Keratinocyte (primary cell): ENCODE measurements around the gene ERBIN. TPM values are rescaled to one million over a fixed set of nuclear protein-coding genes. Genes with fewer than 3 reads are reported as not detected.

Experiments used
- DNase-seq: peaks from one replicate; pipeline ENCODE4 v3.0.0-alpha.2; 2011; ENCODE audit warnings: low read depth, missing footprints, low spot score
- FAIRE-seq: peaks from 2 replicates; lab custom pipeline; 2011; peaks lifted over from hg19 to GRCh38; lab: Jason Lieb, UNC
- H2AFZ ChIP-seq: 2 replicates; pipeline ENCODE4 v1.6.0; 2012; ENCODE audit warnings: low read length, control low read depth, inconsistent platforms; ENCODE audit not compliant: control insufficient read depth
- H3K27ac ChIP-seq: 2 replicates; pipeline ENCODE4 v1.5.1; 2011; ENCODE audit warnings: low read length; ENCODE audit not compliant: control insufficient read depth, insufficient read depth
- H3K27me3 ChIP-seq: 3 replicates; pipeline ENCODE4 v1.6.0; 2011; ENCODE audit warnings: low read length; ENCODE audit not compliant: control insufficient read depth, insufficient read depth; ENCODE audit errors: extremely low read depth
- H3K36me3 ChIP-seq, 2 experiments: 2 replicates in 1 of 2; 3 replicates in 1 of 2; pipeline ENCODE4 v1.5.1; 2011; ENCODE audit warnings: low read length in 2 of 2, mild to moderate bottlenecking in 1 of 2; ENCODE audit not compliant: control insufficient read depth in 2 of 2, insufficient read depth in 2 of 2; ENCODE audit errors: extremely low read depth in 1 of 2
- H3K4me1 ChIP-seq: 3 replicates; pipeline ENCODE4 v1.5.1; 2011; ENCODE audit warnings: low read length; ENCODE audit not compliant: control insufficient read depth, insufficient read depth; ENCODE audit errors: extremely low read depth
- H3K4me2 ChIP-seq: 3 replicates; pipeline ENCODE4 v1.6.0; 2011; ENCODE audit warnings: low read depth, low read length; ENCODE audit not compliant: control insufficient read depth, insufficient read depth; ENCODE audit errors: extremely low read depth
- H3K4me3 ChIP-seq, 3 experiments: fragments of 200-600 bp in 1 of 3; sonication (generic) in 1 of 3; 2 replicates in 2 of 3; 3 replicates in 1 of 3; pipeline ENCODE4 v1.5.1; 2011 to 2016; ENCODE audit warnings: low read length in 3 of 3, mild to moderate bottlenecking in 3 of 3, control low read depth in 2 of 3, inconsistent platforms in 1 of 3, low read depth in 1 of 3, mixed read lengths in 1 of 3, mixed run types in 1 of 3, moderate library complexity in 1 of 3; ENCODE audit not compliant: control insufficient read depth in 2 of 3, insufficient read depth in 2 of 3; ENCODE audit errors: extremely low read depth in 1 of 3
- H3K79me2 ChIP-seq: 2 replicates; pipeline ENCODE4 v1.6.0; 2012; ENCODE audit warnings: low read length; ENCODE audit not compliant: control insufficient read depth, insufficient read depth
- H3K9ac ChIP-seq: 3 replicates; pipeline ENCODE4 v1.6.0; 2011; ENCODE audit warnings: low read length; ENCODE audit not compliant: control insufficient read depth, insufficient read depth; ENCODE audit errors: extremely low read depth
- H3K9me1 ChIP-seq: 3 replicates; pipeline ENCODE4 v1.6.0; 2011; ENCODE audit warnings: low read length; ENCODE audit not compliant: control insufficient read depth, insufficient read depth; ENCODE audit errors: extremely low read depth
- H3K9me3 ChIP-seq: 2 replicates; pipeline ENCODE4 v1.5.1; 2012; ENCODE audit warnings: low read depth, low read length; ENCODE audit not compliant: control insufficient read depth
- H4K20me1 ChIP-seq: 3 replicates; pipeline ENCODE4 v1.6.0; 2011; ENCODE audit warnings: low read length; ENCODE audit not compliant: control insufficient read depth, insufficient read depth; ENCODE audit errors: extremely low read depth
- EZH2 ChIP-seq: IDR thresholded peaks from one replicate; pipeline ENCODE4 v1.6.1; 2012; ENCODE audit warnings: inconsistent platforms, mild to moderate bottlenecking, low read length, moderate library complexity
- dilution Hi-C: fragments of 300-500 bp; cut with MboI; formaldehyde crosslinking; loops from one replicate; pipeline ENCODE4 v1.7.0; 2020; ENCODE audit warnings: low sequenced_read_pairs; ENCODE audit not compliant: extremely low pct_ligation_motif_present
- polyA plus RNA-seq, 5 experiments: library from polyadenylated mRNA; depleted of rRNA in 3 of 5; stranded (reverse) in 3 of 5; stranded (forward) in 1 of 5; unstranded in 1 of 5; fragments of >200 nt; gene quantifications; 1 replicate in 1 of 5; 2 replicates in 3 of 5; 3 replicates in 1 of 5; pipeline versions ENCODE4 v1.2.1 to v1.2.3, GENCODE V29; 2011 to 2012; ENCODE audit warnings: missing spikeins in 2 of 5, low read depth in 1 of 5, low replicate concordance in 1 of 5
- TF ChIP-seq, protein P1 (sequence below), 3 experiments: IDR thresholded peaks in 1 of 3; conservative IDR thresholded peaks in 1 of 3; optimal IDR thresholded peaks in 1 of 3; 2 replicates in 2 of 3; 3 replicates in 1 of 3; pipeline versions ENCODE3 to v1.5.1; 2011; ENCODE audit warnings: low read length in 3 of 3, mild to moderate bottlenecking in 3 of 3, moderate library complexity in 2 of 3, control low read depth in 1 of 3, inconsistent platforms in 1 of 3; ENCODE audit not compliant: insufficient read depth in 2 of 3; ENCODE audit errors: extremely low read depth in 1 of 3

The ERBIN gene
- polyA plus RNA-seq, 1 donor (not counting 4 experiments of a cell fraction or from before 2014, with no cell fraction given) = 30.6 TPM

DNA sequence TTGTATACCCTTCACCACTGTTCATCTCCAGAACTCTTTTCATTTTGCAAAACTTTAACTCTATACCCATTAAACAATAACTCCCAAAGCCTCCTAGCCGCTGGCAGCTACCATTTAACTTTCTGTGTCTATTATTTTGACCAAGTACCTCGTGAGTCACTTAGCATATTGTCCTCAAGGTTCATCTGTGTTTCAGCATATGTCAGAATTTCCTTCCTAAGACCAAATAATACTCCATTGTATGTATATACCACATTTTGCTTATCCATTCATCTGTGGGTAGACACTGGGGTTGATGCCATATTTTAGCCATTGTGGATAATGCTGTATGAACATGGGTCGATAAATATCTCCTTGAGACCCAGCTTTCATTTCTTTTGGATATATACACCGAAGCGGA, 17.4 kb downstream of the ERBIN start:
- Histone ChIP-seq H2AFZ (no peak overlapping the region), H3K9me3 (no peaks in the 10 kb centered on the region), H3K9ac (no peak overlapping the region), H3K36me3 (no peaks in the 10 kb centered on the region), H3K4me1 (no peaks in the 10 kb centered on the region), H3K4me3 (no peak overlapping the region), H3K27me3 (no peaks in the 10 kb centered on the region), H3K79me2 (peaks cover 81% of the 10 kb centered on the region), H3K4me2 (no peak overlapping the region), H3K9me1 (no peaks in the 10 kb centered on the region), H4K20me1 (no peaks in the 10 kb centered on the region), H3K27ac (no peak overlapping the region)
- dilution Hi-C loops = no loop called here
- TF ChIP-seq, protein P1, sequence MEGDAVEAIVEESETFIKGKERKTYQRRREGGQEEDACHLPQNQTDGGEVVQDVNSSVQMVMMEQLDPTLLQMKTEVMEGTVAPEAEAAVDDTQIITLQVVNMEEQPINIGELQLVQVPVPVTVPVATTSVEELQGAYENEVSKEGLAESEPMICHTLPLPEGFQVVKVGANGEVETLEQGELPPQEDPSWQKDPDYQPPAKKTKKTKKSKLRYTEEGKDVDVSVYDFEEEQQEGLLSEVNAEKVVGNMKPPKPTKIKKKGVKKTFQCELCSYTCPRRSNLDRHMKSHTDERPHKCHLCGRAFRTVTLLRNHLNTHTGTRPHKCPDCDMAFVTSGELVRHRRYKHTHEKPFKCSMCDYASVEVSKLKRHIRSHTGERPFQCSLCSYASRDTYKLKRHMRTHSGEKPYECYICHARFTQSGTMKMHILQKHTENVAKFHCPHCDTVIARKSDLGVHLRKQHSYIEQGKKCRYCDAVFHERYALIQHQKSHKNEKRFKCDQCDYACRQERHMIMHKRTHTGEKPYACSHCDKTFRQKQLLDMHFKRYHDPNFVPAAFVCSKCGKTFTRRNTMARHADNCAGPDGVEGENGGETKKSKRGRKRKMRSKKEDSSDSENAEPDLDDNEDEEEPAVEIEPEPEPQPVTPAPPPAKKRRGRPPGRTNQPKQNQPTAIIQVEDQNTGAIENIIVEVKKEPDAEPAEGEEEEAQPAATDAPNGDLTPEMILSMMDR (optimal IDR thresholded peaks at IDR 0.05 in 1 of 3, IDR thresholded peaks at IDR 0.05 in 1 of 3, conservative IDR thresholded peaks at IDR 0.05 in 1 of 3; ENCODE audit: extremely low read depth in 1 of 3, insufficient read depth in 2 of 3, low read length in 3 of 3) = no peak
- no peak for TF ChIP-seq EZH2
- DNase-seq (no peak), FAIRE-seq (no peak)

DNA sequence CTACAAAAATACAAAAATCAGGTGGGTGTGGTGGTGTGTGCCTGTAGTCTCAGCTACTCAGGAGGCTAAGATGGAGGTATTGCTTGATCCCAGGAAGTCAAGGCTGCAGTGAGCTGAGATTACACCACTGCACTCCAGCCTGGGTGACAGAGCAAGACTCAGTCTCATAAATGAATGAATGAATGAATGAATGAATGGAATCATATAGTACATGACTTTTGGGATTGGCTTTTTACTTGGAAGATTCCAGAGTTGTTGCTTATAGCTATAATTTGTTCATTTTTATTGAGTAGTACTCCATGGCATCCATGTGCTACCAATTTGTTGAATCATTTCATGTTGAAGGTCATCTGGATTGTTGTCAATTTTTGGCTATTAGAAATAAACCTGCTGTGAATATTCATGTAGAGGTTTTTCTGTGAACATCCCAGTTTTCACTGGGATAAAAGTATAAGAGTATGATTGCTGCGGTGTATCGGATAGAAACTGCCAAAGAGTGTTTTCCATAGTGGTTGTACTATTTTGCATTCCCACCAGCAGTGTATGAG, 19.9 kb downstream of the ERBIN start:
- TF ChIP-seq, protein P1 (optimal IDR thresholded peaks at IDR 0.05 in 1 of 3, IDR thresholded peaks at IDR 0.05 in 1 of 3, conservative IDR thresholded peaks at IDR 0.05 in 1 of 3; ENCODE audit: extremely low read depth in 1 of 3, insufficient read depth in 2 of 3, low read length in 3 of 3) = no peak
- no peak for TF ChIP-seq EZH2
- no peaks in the 10 kb centered on the region for H3K27me3 ChIP-seq
- no peak overlapping the region for H3K4me2 ChIP-seq
- no peaks in the 10 kb centered on the region for H3K4me1 ChIP-seq
- no peak for DNase-seq
- no peak overlapping the region for H3K27ac ChIP-seq
- no peaks in the 10 kb centered on the region for H3K36me3 ChIP-seq
- no peak for FAIRE-seq
- H2AFZ ChIP-seq = no peak overlapping the region
- peaks cover 2% of the 10 kb centered on the region for H4K20me1 ChIP-seq
- no peak overlapping the region for H3K9ac ChIP-seq
- H3K4me3 ChIP-seq = no peak overlapping the region
- dilution Hi-C loops = no loop called here
- H3K79me2 ChIP-seq = peaks cover 99% of the 10 kb centered on the region
- H3K9me3 ChIP-seq = no peaks in the 10 kb centered on the region
- H3K9me1 ChIP-seq = no peaks in the 10 kb centered on the region
